Left colon (tissue), 2 donors: Measurements from ENCODE around the gene R3HDM2. TPM values are rescaled to one million over a fixed set of nuclear protein-coding genes. Genes with fewer than 3 reads are reported as not detected.
A peak's percentile ranks its signal among the peaks of the same experiment; 100 is the strongest.
"Not testable (repeated sequence)": the region's sequence is repeated elsewhere in the genome, so short reads cannot be mapped to it uniquely, and the experiment has no call there.

ENCODE experiments used
- ATAC-seq: fragments of 200-7000 bp; cut with Tn5 transposase; one replicate; pipeline ENCODE4 v1.9.1; 2020; ENCODE audit warnings: mild to moderate bottlenecking, moderate library complexity
- DNase-seq, 2 donors: peaks; one replicate each; pipeline ENCODE4 v3.0.0-alpha.2; 2020
- intact Hi-C, 2 donors: fragments of 100-400 bp; cut with DNase I in 1 of 2; cut with micrococcal nuclease in 1 of 2; formaldehyde crosslinking; loops; one replicate each; pipeline versions ENCODE4 v1.11.2 to v1.14.0; 2022; cut with DNase I, micrococcal nuclease
- total RNA-seq, 2 donors: library from RNA; stranded (reverse); fragmentation: NEBNext Ultra II Directional; extraction: Animal tissue kit (Norgen Biotek cat#: 25700); gene quantifications; one replicate each; pipeline ENCODE4 v1.2.1, GENCODE V29; 2021
- donor health status: DM: no; HTN: no; CAD: no.
- donor health status: DM: yes; HTN: yes; CAD: no.

The R3HDM2 gene
- total RNA-seq, 2 donors from 2014 or later = 62.5 to 62.8 TPM

- ATAC-seq = no peak
- DNase-seq = no peak
- intact Hi-C loops = no loop called here
Measured at GRCh38 chr12:57435293-57435692, 4.5 kb upstream of the R3HDM2 start.

GRCh38 chr12:57434517-57435223 lies 3.8 kb upstream of the R3HDM2 start, which contains the start of gene INHBC:
TSS of gene INHBC (plus strand) at chr12:57434784. CDS start at chr12:57434887, 103 bp downstream.
- no peak for ATAC-seq
- DNase-seq = no peak

GRCh38 chr12:57433370-57433769 lies 2.5 kb upstream of the R3HDM2 start:
- ATAC-seq (no peak), DNase-seq (no peak)
- intact Hi-C loops = no loop called here

More at GRCh38 chr12:57434517-57435223, 3.8 kb upstream of the R3HDM2 start, which contains the start of gene INHBC:
- intact Hi-C loops = no loop called here

GRCh38 chr12:57431654-57432188 lies 878 bp upstream of the R3HDM2 start:
- DNase-seq (no peak), ATAC-seq (no peak)
- intact Hi-C loops = no loop called here

- peak; percentile 36 to 62 for DNase-seq
- ATAC-seq = peak; percentile 61
- intact Hi-C loops = no loop called here
Measured at GRCh38 chr12:57430112-57430930, 522 bp downstream of the R3HDM2 start.

GRCh38 chr12:57429473-57430111 lies 1.3 kb downstream of the R3HDM2 start:
- intact Hi-C loops = no loop called here
- ATAC-seq (no peak), DNase-seq (peak in 1 of 2 donors; percentile 11)

GRCh38 chr12:57428965-57429364 lies 1.9 kb downstream of the R3HDM2 start:
- ATAC-seq (no peak), DNase-seq (no peak)
- intact Hi-C loops = no loop called here

GRCh38 chr12:57426948-57427347 lies 3.9 kb downstream of the R3HDM2 start:
- intact Hi-C loops, DNase-seq: not testable (repeated sequence)

GRCh38 chr12:57420482-57420881 lies 10.4 kb downstream of the R3HDM2 start:
- DNase-seq (no peak), ATAC-seq (no peak)
- intact Hi-C loops = no loop called here

More at GRCh38 chr12:57426948-57427347, 3.9 kb downstream of the R3HDM2 start:
- ATAC-seq = not testable (repeated sequence)

- no peak for DNase-seq
- ATAC-seq = no peak
- intact Hi-C loops = no loop called here
Measured at GRCh38 chr12:57419495-57419894, 11.3 kb downstream of the R3HDM2 start.

GRCh38 chr12:57418255-57418654 lies 12.6 kb downstream of the R3HDM2 start:
- ATAC-seq = no peak
- no peak for DNase-seq
- intact Hi-C loops = no loop called here

GRCh38 chr12:57416039-57416996 lies 14.5 kb downstream of the R3HDM2 start:
- ATAC-seq (no peak), DNase-seq (no peak)

GRCh38 chr12:57415088-57415487 lies 15.8 kb downstream of the R3HDM2 start:
- DNase-seq (no peak), ATAC-seq (no peak)
- intact Hi-C loops = no loop called here

More at GRCh38 chr12:57416039-57416996, 14.5 kb downstream of the R3HDM2 start:
- intact Hi-C loops = no loop called here

GRCh38 chr12:57414160-57414559 lies 16.7 kb downstream of the R3HDM2 start:
- intact Hi-C loops, ATAC-seq, DNase-seq: not testable (repeated sequence)

- intact Hi-C loops = no loop called here
- ATAC-seq (no peak), DNase-seq (no peak)
Measured at GRCh38 chr12:57410534-57410933, 20.3 kb downstream of the R3HDM2 start.

- intact Hi-C loops = no loop called here
- DNase-seq (no peak), ATAC-seq (no peak)
Measured at GRCh38 chr12:57404966-57405640, 25.7 kb downstream of the R3HDM2 start.

GRCh38 chr12:57402156-57402555 lies 28.7 kb downstream of the R3HDM2 start:
- DNase-seq = not testable (repeated sequence)

More at GRCh38 chr12:57402156-57402555, 28.7 kb downstream of the R3HDM2 start:
- ATAC-seq, intact Hi-C loops: not testable (repeated sequence)
